GM23338 (cell line): ENCODE data around the gene SMIM5. TPM values are rescaled to one million over a fixed set of nuclear protein-coding genes. Genes with fewer than 3 reads are reported as not detected.

Experiments
- ATAC-seq: fragments of 200-7000 bp; cut with Tn5 transposase; 3 replicates; pipeline ENCODE4 v1.9.1; 2020
- DNase-seq: peaks from one replicate; pipeline ENCODE4 v3.0.0-alpha.2; 2015; ENCODE audit warnings: low spot score
- H2AFZ ChIP-seq: fragments of 200-600 bp; sonication (generic); 2 replicates; pipeline ENCODE4 v1.8.0; 2016; ENCODE audit warnings: antibody characterized with exemption, mild to moderate bottlenecking, moderate library complexity
- H3F3A ChIP-seq: fragments of 200-600 bp; sonication (generic); replicated peaks from 2 replicates; pipeline ENCODE4 v1.8.0; 2017; ENCODE audit warnings: antibody characterized with exemption, mixed run types, low read depth
- H3K27ac ChIP-seq: fragments of 200-600 bp; sonication (generic); 2 replicates; pipeline ENCODE4 v1.6.1; 2016; ENCODE audit warnings: low read depth
- H3K27me3 ChIP-seq: fragments of 200-600 bp; sonication (generic); 2 replicates; pipeline ENCODE4 v1.8.0; 2016; ENCODE audit warnings: mild to moderate bottlenecking, mixed run types, moderate library complexity; ENCODE audit not compliant: insufficient read depth
- H3K36me3 ChIP-seq: fragments of 200-600 bp; sonication (generic); 2 replicates; pipeline ENCODE4 v1.8.0; 2016; ENCODE audit warnings: mild to moderate bottlenecking; ENCODE audit not compliant: insufficient read depth
- H3K4me1 ChIP-seq: fragments of 200-600 bp; sonication (generic); 2 replicates; pipeline ENCODE4 v1.8.0; 2016; ENCODE audit warnings: mild to moderate bottlenecking, moderate library complexity; ENCODE audit not compliant: insufficient read depth
- H3K4me2 ChIP-seq: fragments of 200-600 bp; sonication (generic); 2 replicates; pipeline ENCODE4 v1.7.1; 2017; ENCODE audit warnings: mixed run types
- H3K4me3 ChIP-seq: fragments of 200-600 bp; sonication (generic); 2 replicates; pipeline ENCODE4 v1.6.1; 2016; ENCODE audit warnings: mixed run types
- H3K79me2 ChIP-seq: fragments of 200-600 bp; sonication (generic); replicated peaks from 2 replicates; pipeline ENCODE4 v1.8.0; 2017; ENCODE audit warnings: mild to moderate bottlenecking; ENCODE audit not compliant: insufficient read depth
- H3K9me2 ChIP-seq: fragments of 200-600 bp; sonication (generic); 2 replicates; pipeline ENCODE4 v1.8.0; 2017; ENCODE audit not compliant: insufficient read depth
- H4K20me1 ChIP-seq: fragments of 200-600 bp; sonication (generic); replicated peaks from 2 replicates; pipeline ENCODE4 v1.8.0; 2017; ENCODE audit warnings: mild to moderate bottlenecking; ENCODE audit not compliant: insufficient read depth
- H3K27ac Mint-ChIP-seq: 2 replicates; pipeline ENCODE4 v1.8.0; 2020; ENCODE audit warnings: inconsistent platforms, mild to moderate bottlenecking, moderate library complexity, mixed read lengths
- H3K27me3 Mint-ChIP-seq: 3 replicates; pipeline ENCODE4 v1.8.0; 2022; ENCODE audit warnings: low read depth, mild to moderate bottlenecking, moderate library complexity, mixed read lengths, inconsistent platforms; ENCODE audit not compliant: insufficient read depth, poor library complexity
- H3K36me3 Mint-ChIP-seq: 3 replicates; pipeline ENCODE4 v1.8.0; 2021; ENCODE audit warnings: low read depth, mild to moderate bottlenecking, inconsistent platforms, moderate library complexity, mixed read lengths
- H3K4me1 Mint-ChIP-seq: 3 replicates; pipeline ENCODE4 v1.8.0; 2020; ENCODE audit warnings: mild to moderate bottlenecking, inconsistent platforms, mixed read lengths
- H3K4me3 Mint-ChIP-seq: 3 replicates; pipeline ENCODE4 v1.8.0; 2021; ENCODE audit warnings: moderate library complexity, mild to moderate bottlenecking, inconsistent platforms, mixed read lengths
- H3K9me3 Mint-ChIP-seq: 3 replicates; pipeline ENCODE4 v1.8.0; 2020; ENCODE audit warnings: moderate library complexity, mild to moderate bottlenecking, inconsistent platforms, mixed read lengths
- EZH2phosphoT487 ChIP-seq: fragments of 200-600 bp; sonication (generic); IDR thresholded peaks from one replicate; pipeline ENCODE4 v1.8.1; 2018; ENCODE audit warnings: antibody characterized with exemption; ENCODE audit not compliant: unreplicated experiment
- JUNB ChIP-seq: IDR thresholded peaks from one replicate; pipeline ENCODE4 v1.6.1; 2016; ENCODE audit warnings: antibody characterized with exemption; ENCODE audit not compliant: unreplicated experiment
- NANOG ChIP-seq: IDR thresholded peaks from 2 replicates; pipeline ENCODE4 v1.6.1; 2016; ENCODE audit warnings: antibody characterized with exemption, borderline replicate concordance
- STAT1 ChIP-seq: IDR thresholded peaks from one replicate; pipeline ENCODE4 v1.6.1; 2016; ENCODE audit warnings: antibody characterized with exemption; ENCODE audit not compliant: unreplicated experiment
- ZNF114 ChIP-seq: fragments of 250-450 bp; sonication (Bioruptor Pico); IDR thresholded peaks from 2 replicates; pipeline ENCODE4 v1.5.0; 2020; ENCODE audit warnings: mild to moderate bottlenecking, moderate library complexity
- polyA plus RNA-seq: library from polyadenylated mRNA; unstranded; fragments of >200 nt; fragmentation: Nextera tagmentation; extraction: Ambion mirVana; gene quantifications from 2 replicates; pipeline ENCODE4 v1.2.1, GENCODE V29; 2016
- total RNA-seq: library from RNA; depleted of rRNA; stranded (reverse); fragments of >200 nt; shearing (Covaris generic); gene quantifications from 2 replicates; pipeline ENCODE4 v1.2.3, GENCODE V29; 2014
- TF ChIP-seq, protein P1 (sequence below), 2 experiments: fragments of 200-600 bp in 1 of 2; sonication (generic) in 1 of 2; conservative IDR thresholded peaks; 2 replicates each; pipeline versions ENCODE4 v1.5.1 to v1.6.1; 2016 to 2017; ENCODE audit warnings: antibody characterized with exemption in 2 of 2, low read depth in 2 of 2, mild to moderate bottlenecking in 2 of 2, moderate library complexity in 1 of 2
- TF ChIP-seq, protein P2 (sequence below): IDR thresholded peaks from one replicate; pipeline ENCODE4 v1.6.1; 2018; ENCODE audit warnings: antibody characterized with exemption; ENCODE audit not compliant: unreplicated experiment
- TF ChIP-seq, protein P3 (sequence below): IDR thresholded peaks from 2 replicates; pipeline ENCODE4 v1.6.1; 2016; ENCODE audit warnings: antibody characterized with exemption

The SMIM5 gene
- total and polyA plus RNA-seq, 2 experiments from 2014 or later = 0.16 TPM; not detected in 1

GRCh38 chr17:75605790-75606189, 27.4 kb upstream of the SMIM5 start:
- no peak for ATAC-seq
- no peak overlapping the region for H2AFZ ChIP-seq
- peaks cover 16% of the 10 kb centered on the region for H3K27me3 Mint-ChIP-seq

More at GRCh38 chr17:75605790-75606189, 27.4 kb upstream of the SMIM5 start:
- Histone ChIP-seq H3F3A (no peaks in the 10 kb centered on the region), H3K4me2 (no peak overlapping the region), H3K36me3 (no peaks in the 10 kb centered on the region), H3K79me2 (no peaks in the 10 kb centered on the region), H3K4me3 (no peak overlapping the region), H3K9me2 (no peaks in the 10 kb centered on the region), H3K27ac (no peak overlapping the region), H3K4me1 (no peaks in the 10 kb centered on the region), H4K20me1 (no peaks in the 10 kb centered on the region), H3K27me3 (no peaks in the 10 kb centered on the region)
- no peak for DNase-seq
- no peak for TF ChIP-seq ZNF114 (CRISPR knock-in tag)
- no peak for TF ChIP-seq EZH2phosphoT487
- TF ChIP-seq JUNB = no peak
- TF ChIP-seq, protein P1, sequence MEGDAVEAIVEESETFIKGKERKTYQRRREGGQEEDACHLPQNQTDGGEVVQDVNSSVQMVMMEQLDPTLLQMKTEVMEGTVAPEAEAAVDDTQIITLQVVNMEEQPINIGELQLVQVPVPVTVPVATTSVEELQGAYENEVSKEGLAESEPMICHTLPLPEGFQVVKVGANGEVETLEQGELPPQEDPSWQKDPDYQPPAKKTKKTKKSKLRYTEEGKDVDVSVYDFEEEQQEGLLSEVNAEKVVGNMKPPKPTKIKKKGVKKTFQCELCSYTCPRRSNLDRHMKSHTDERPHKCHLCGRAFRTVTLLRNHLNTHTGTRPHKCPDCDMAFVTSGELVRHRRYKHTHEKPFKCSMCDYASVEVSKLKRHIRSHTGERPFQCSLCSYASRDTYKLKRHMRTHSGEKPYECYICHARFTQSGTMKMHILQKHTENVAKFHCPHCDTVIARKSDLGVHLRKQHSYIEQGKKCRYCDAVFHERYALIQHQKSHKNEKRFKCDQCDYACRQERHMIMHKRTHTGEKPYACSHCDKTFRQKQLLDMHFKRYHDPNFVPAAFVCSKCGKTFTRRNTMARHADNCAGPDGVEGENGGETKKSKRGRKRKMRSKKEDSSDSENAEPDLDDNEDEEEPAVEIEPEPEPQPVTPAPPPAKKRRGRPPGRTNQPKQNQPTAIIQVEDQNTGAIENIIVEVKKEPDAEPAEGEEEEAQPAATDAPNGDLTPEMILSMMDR (conservative IDR thresholded peaks at IDR 0.05; ENCODE audit: low read depth in 2 of 2) = no peak
- no peak for TF ChIP-seq STAT1
- TF ChIP-seq, protein P2, sequence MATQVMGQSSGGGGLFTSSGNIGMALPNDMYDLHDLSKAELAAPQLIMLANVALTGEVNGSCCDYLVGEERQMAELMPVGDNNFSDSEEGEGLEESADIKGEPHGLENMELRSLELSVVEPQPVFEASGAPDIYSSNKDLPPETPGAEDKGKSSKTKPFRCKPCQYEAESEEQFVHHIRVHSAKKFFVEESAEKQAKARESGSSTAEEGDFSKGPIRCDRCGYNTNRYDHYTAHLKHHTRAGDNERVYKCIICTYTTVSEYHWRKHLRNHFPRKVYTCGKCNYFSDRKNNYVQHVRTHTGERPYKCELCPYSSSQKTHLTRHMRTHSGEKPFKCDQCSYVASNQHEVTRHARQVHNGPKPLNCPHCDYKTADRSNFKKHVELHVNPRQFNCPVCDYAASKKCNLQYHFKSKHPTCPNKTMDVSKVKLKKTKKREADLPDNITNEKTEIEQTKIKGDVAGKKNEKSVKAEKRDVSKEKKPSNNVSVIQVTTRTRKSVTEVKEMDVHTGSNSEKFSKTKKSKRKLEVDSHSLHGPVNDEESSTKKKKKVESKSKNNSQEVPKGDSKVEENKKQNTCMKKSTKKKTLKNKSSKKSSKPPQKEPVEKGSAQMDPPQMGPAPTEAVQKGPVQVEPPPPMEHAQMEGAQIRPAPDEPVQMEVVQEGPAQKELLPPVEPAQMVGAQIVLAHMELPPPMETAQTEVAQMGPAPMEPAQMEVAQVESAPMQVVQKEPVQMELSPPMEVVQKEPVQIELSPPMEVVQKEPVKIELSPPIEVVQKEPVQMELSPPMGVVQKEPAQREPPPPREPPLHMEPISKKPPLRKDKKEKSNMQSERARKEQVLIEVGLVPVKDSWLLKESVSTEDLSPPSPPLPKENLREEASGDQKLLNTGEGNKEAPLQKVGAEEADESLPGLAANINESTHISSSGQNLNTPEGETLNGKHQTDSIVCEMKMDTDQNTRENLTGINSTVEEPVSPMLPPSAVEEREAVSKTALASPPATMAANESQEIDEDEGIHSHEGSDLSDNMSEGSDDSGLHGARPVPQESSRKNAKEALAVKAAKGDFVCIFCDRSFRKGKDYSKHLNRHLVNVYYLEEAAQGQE = no peak
- no peak for TF ChIP-seq NANOG
- TF ChIP-seq, protein P3, sequence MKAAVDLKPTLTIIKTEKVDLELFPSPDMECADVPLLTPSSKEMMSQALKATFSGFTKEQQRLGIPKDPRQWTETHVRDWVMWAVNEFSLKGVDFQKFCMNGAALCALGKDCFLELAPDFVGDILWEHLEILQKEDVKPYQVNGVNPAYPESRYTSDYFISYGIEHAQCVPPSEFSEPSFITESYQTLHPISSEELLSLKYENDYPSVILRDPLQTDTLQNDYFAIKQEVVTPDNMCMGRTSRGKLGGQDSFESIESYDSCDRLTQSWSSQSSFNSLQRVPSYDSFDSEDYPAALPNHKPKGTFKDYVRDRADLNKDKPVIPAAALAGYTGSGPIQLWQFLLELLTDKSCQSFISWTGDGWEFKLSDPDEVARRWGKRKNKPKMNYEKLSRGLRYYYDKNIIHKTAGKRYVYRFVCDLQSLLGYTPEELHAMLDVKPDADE = no peak
- Mint-ChIP-seq H3K9me3 (no peaks in the 10 kb centered on the region), H3K4me1 (no peaks in the 10 kb centered on the region), H3K36me3 (no peaks in the 10 kb centered on the region; the same call in 2 of the 3 replicates), H3K4me3 (no peak overlapping the region), H3K27ac (no peak overlapping the region)
